ENCODE data around the gene TBCB.
"Not testable (repeated sequence)": the region's sequence is repeated elsewhere in the genome, so short reads cannot be mapped to it uniquely, and the experiment has no call there.

The TBCB gene

GRCh38 chr19:36134867-36135266 lies 19.6 kb downstream of the TBCB start:
- DNase-seq = not testable (repeated sequence)

- peak in 5 of 51 donors; percentile 2 to 33 (median 29) for DNase-seq
Measured at GRCh38 chr19:36136964-36137686, 21.9 kb downstream of the TBCB start.

DNA sequence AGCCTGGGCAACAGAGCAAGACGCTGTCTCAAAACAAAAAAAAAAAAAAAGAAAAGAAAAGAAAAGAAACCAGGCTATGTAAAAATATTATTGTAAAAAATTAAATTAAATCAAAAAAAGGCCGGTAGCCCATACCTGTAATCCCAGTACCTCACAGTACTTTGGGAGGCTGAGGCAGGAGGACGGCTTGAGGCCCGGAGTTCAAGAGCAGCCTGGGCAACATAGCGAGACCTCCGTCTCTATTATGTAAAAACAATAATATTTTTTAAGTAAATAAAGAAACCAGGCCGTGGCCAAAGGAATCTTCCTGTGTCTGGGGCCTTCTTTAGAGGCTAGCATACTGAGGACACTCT lies 23.8 kb downstream of the TBCB start:
- no peak for DNase-seq

GRCh38 chr19:36139473-36140303 lies 24.4 kb downstream of the TBCB start, which contains the start of gene CAPNS1:
Gene CAPNS1 (plus strand): TSS chr19:36140066. CDS start chr19:36141012, 946 bp downstream.
- peak; percentile 56 to 99 (median 94) for DNase-seq

- DNase-seq = peak in 18 of 51 donors; percentile 18 to 82 (median 50)
Measured at GRCh38 chr19:36140304-36141038, 25.2 kb downstream of the TBCB start.

DNA sequence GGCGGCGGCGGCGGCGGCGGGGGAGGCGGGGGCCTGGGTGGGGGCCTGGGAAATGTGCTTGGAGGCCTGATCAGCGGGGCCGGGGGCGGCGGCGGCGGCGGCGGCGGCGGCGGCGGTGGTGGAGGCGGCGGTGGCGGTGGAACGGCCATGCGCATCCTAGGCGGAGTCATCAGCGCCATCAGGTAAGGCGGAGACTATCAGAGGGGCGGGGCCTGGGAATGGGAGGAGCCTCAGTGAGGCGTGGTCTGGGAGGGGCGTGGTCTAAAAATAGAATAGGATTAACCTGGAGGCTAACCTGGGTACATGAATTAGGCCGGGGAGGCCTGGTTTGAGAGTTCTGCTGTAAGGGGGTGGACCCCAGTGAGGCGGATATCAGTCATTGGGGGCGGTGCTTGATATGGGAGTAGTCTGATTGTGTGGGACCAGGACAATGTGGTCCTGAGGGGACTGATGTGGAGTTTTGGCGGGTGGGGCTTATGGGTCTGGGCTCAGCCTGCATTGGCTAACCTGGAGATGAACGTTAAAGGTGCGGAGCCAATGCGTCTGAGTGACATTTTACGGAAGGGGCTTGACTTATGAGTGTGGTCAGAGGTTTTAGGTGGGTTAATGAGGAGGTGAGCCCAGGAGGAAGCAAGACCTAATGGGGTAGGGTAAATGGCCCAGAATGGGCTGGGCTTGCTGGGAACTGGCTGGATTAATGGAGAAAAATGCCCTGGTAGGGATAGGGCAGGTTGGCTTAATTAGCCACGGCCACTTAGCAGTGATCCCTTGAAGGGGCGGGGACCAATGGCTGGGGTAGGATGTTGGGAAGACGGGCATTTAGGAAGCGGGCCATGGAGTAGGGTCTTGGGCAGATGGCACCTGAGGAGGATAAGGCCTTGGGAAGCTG lies 26.0 kb downstream of the TBCB start:
- DNase-seq = peak in 46 of 51 donors; percentile 9 to 79 (median 52)

GRCh38 chr19:36142046-36142445 lies 26.8 kb downstream of the TBCB start:
- no peak for DNase-seq

- no peak for DNase-seq
Measured at GRCh38 chr19:36142496-36142895, 27.2 kb downstream of the TBCB start.

DNA sequence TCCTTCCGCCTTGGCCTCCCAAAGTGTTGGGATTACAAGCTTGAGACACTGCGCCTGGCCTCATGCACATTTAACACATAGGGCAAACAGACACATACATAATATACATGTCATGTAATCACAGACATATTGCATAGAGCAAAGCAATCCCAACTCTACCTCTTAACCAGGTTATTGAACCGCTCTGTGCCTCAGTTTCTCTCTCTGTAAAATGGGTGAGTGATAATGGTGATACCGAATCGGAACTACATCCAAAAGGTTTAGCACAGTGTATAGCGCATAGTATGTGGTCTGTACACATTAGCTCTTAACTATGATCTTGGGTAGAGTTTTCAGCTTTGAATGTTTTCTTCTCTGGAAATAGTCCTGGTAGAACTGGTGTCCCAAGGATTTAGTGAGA lies 29.4 kb downstream of the TBCB start:
- DNase-seq = no peak

DNA sequence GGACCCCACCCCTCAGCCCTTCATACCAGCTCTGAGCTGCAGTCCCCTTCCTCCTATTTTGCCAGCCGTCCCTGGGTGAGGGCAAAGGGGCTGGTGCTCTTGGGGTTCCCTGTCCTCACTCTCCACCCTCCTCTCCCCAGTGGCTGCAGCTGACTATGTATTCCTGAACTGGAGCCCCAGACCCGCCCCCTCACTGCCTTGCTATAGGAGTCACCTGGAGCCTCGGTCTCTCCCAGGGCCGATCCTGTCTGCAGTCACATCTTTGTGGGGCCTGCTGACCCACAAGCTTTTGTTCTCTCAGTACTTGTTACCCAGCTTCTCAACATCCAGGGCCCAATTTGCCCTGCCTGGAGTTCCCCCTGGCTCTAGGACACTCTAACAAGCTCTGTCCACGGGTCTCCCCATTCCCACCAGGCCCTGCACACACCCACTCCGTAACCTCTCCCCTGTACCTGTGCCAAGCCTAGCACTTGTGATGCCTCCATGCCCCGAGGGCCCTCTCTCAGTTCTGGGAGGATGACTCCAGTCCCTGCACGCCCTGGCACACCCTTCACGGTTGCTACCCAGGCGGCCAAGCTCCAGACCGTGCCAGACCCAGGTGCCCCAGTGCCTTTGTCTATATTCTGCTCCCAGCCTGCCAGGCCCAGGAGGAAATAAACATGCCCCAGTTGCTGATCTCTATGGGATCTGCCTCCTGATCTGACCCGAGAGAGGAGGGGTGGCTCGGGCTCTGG lies 34.6 kb downstream of the TBCB start:
- no peak for DNase-seq

DNA sequence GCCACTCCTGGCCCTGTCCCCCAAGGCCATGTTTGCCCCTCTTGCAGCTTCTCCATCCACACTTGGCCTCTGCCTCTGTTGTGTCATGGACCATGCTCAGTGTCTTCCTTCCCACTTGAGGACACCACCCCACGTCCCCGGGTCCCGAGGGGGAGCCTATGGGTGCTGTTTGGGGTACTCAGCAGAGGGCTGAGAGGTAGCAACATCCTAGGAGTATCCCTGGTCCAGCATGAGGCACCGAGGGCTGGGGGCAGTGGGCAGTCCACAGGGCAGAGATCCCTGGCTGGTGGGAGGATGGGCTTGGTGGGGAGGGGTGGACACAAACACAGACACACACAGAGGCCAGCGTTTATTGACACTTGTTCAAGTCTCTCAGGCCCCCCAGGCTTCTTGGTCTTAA lies 35.3 kb downstream of the TBCB start:
- DNase-seq = no peak

- DNase-seq = peak in 2 of 51 donors; percentile 13 to 26
Measured at GRCh38 chr19:36151144-36152018, 36.1 kb downstream of the TBCB start.

DNA sequence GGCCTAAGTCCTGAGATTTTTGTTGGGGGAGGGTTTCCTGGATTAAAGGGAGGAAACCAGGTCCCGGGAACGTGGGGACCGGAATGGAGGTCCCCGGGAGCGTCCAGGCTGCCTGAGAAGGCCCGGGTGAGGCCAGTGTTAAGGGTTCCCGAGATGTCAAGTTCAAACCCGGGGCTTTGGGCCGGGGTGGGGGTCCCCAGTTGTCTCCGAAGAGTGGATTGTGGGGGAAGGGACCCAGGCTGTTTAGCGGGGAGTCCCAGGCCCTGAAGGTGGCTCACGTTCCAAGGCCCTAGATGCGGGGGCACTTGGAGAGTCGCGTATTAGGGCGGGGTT lies 36.7 kb downstream of the TBCB start:
- DNase-seq = no peak

DNA sequence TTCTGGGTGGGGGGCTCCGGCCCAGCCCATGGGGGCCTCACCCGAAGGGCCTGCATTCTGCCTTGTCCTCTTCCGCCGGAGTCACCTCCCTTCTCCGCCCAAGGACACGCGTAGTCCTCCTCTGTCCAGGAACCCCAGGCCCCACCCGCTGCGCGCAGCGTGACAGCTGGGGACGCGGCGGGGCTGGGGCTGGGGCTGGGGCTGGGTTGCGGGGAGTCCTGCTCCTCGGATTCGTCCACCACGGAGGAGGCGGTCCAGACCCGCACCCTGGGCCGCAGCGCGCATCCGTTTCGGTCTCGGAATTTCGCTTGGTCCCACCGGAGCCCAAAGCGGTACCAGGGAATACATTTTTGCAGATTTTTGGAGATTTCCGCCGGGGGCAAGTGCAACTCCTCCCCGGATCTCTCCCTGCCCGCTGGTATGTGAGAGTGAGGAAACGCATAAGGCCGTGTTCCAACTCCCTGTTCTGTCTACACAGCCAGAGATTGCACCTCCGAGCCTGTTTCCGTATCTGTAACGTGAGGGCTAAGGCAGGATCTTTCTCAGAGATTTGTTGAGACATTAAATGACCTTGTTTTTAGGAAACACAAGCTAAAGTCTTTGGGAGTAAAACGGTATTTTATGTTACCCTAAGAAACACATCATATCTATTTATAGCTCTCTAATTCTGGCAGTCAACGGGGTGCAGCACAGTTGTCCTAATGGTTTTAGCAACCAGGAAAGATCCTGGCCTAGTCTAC lies 37.3 kb downstream of the TBCB start, which contains the start of gene COX7A1:
Gene COX7A1 (minus strand): TSS at position 96 of the 740 bp plus-strand sequence. CDS start 40 bp downstream, at position 56.
- peak in 11 of 51 donors; percentile 2 to 45 (median 22) for DNase-seq

- DNase-seq = no peak
Measured at GRCh38 chr19:36153126-36153525, 37.9 kb downstream of the TBCB start.

- DNase-seq = no peak
Measured at GRCh38 chr19:36160821-36161596, 45.7 kb downstream of the TBCB start.

GRCh38 chr19:36163813-36164212 lies 48.5 kb downstream of the TBCB start:
- no peak for DNase-seq
